Osteocyte (in vitro differentiated cells): ENCODE data around the gene DSTN. TPM values are rescaled to one million over a fixed set of nuclear protein-coding genes. Genes with fewer than 3 reads are reported as not detected.
A peak's percentile ranks its signal among the peaks of the same experiment; 100 is the strongest.

Source experiments
- DNase-seq: peaks from one replicate; pipeline ENCODE4 v3.0.0; 2021; ENCODE audit warnings: mixed read lengths; ENCODE audit not compliant: unreplicated experiment; ENCODE audit errors: extremely low spot score
- H3K27ac Mint-ChIP-seq: one replicate; pipeline ENCODE4 v1.8.0; 2021; ENCODE audit warnings: mild to moderate bottlenecking, mixed read lengths; ENCODE audit not compliant: unreplicated experiment
- H3K27me3 Mint-ChIP-seq: one replicate; pipeline ENCODE4 v1.8.0; 2021; ENCODE audit warnings: mixed read lengths; ENCODE audit not compliant: unreplicated experiment
- H3K36me3 Mint-ChIP-seq: one replicate; pipeline ENCODE4 v1.8.0; 2021; ENCODE audit warnings: mixed read lengths; ENCODE audit not compliant: unreplicated experiment
- H3K4me1 Mint-ChIP-seq: one replicate; pipeline ENCODE4 v1.8.0; 2021; ENCODE audit warnings: mixed read lengths; ENCODE audit not compliant: unreplicated experiment
- H3K4me3 Mint-ChIP-seq: one replicate; pipeline ENCODE4 v1.8.0; 2021; ENCODE audit warnings: mild to moderate bottlenecking, moderate library complexity, mixed read lengths; ENCODE audit not compliant: unreplicated experiment
- H3K9me3 Mint-ChIP-seq: one replicate; pipeline ENCODE4 v1.8.0; 2021; ENCODE audit warnings: mixed read lengths; ENCODE audit not compliant: unreplicated experiment
- CTCF ChIP-seq: fragments of 200-600 bp; sonication (generic); IDR thresholded peaks from 2 replicates; pipeline ENCODE4 v1.5.0; 2021; ENCODE audit warnings: antibody characterized with exemption, mild to moderate bottlenecking, moderate library complexity
- total RNA-seq: library from RNA; stranded (reverse); gene quantifications from 2 replicates; pipeline ENCODE4 v1.2.1, GENCODE V29; 2021

DSTN gene
- total RNA-seq, 1 donor from 2014 or later: 684 TPM

- H3K36me3 Mint-ChIP-seq: peaks cover 15% of the 10 kb centered on the region
- no peak for DNase-seq
- H3K4me3 Mint-ChIP-seq: no peak overlapping the region
- H3K4me1 Mint-ChIP-seq: peaks cover 85% of the 10 kb centered on the region
- H3K9me3 Mint-ChIP-seq: no peaks in the 10 kb centered on the region
- peak overlapping the region; percentile 64 for H3K27ac Mint-ChIP-seq
- no peaks in the 10 kb centered on the region for H3K27me3 Mint-ChIP-seq
- no peak for TF ChIP-seq CTCF
Observed at GRCh38 chr20:17587148-17587547, 17.3 kb downstream of the DSTN start.

- Mint-ChIP-seq H3K36me3 (peaks cover 15% of the 10 kb centered on the region), H3K9me3 (no peaks in the 10 kb centered on the region), H3K27ac (peak overlapping the region; percentile 77), H3K4me3 (no peak overlapping the region), H3K27me3 (no peaks in the 10 kb centered on the region), H3K4me1 (peaks cover 83% of the 10 kb centered on the region)
- TF ChIP-seq CTCF: no peak
- no peak for DNase-seq
Observed at GRCh38 chr20:17587824-17588223, 17.9 kb downstream of the DSTN start.

- no peak for DNase-seq
- H3K36me3 Mint-ChIP-seq: peaks cover 21% of the 10 kb centered on the region
- no peaks in the 10 kb centered on the region for H3K9me3 Mint-ChIP-seq
- no peak for TF ChIP-seq CTCF
- H3K4me1 Mint-ChIP-seq: peaks cover 84% of the 10 kb centered on the region
- peak overlapping the region; percentile 77 for H3K27ac Mint-ChIP-seq
- no peaks in the 10 kb centered on the region for H3K27me3 Mint-ChIP-seq
- peak overlapping the region; percentile 38 for H3K4me3 Mint-ChIP-seq
Observed at GRCh38 chr20:17589161-17589834, 19.4 kb downstream of the DSTN start.

- Mint-ChIP-seq H3K36me3 (peaks cover 16% of the 10 kb centered on the region), H3K9me3 (no peaks in the 10 kb centered on the region), H3K27me3 (no peaks in the 10 kb centered on the region), H3K27ac (peak overlapping the region; percentile 63), H3K4me1 (peaks cover 85% of the 10 kb centered on the region), H3K4me3 (peak overlapping the region; percentile 6)
- DNase-seq: no peak
- no peak for TF ChIP-seq CTCF
Observed at GRCh38 chr20:17590245-17590644, 20.4 kb downstream of the DSTN start.

GRCh38 chr20:17593902-17594301 lies 24.0 kb downstream of the DSTN start:
- H3K27me3 Mint-ChIP-seq: no peaks in the 10 kb centered on the region
- no peaks in the 10 kb centered on the region for H3K9me3 Mint-ChIP-seq
- H3K4me1 Mint-ChIP-seq: peaks cover 89% of the 10 kb centered on the region
- TF ChIP-seq CTCF: no peak
- H3K4me3 Mint-ChIP-seq: no peak overlapping the region
- peaks cover 25% of the 10 kb centered on the region for H3K36me3 Mint-ChIP-seq
- peak overlapping the region; percentile 60 for H3K27ac Mint-ChIP-seq
- no peak for DNase-seq
